GM10266 (cell line): ENCODE results near the gene CCDC69.
"Not testable (repeated sequence)": the region's sequence is repeated elsewhere in the genome, so short reads cannot be mapped to it uniquely, and the experiment has no call there.

ENCODE experiments used
- DNase-seq: peaks from one replicate; pipeline ENCODE4 v3.0.0; 2012; ENCODE audit errors: extremely low spot score
- CTCF ChIP-seq: IDR thresholded peaks from 2 replicates; pipeline ENCODE4 v1.5.1; 2012; ENCODE audit warnings: mild to moderate bottlenecking, low read depth; ENCODE audit not compliant: control insufficient read depth, insufficient read depth; ENCODE audit errors: missing control alignments

Gene CCDC69

GRCh38 chr5:151259931-151260330, 36.0 kb upstream of the CCDC69 start:
- no peak for TF ChIP-seq CTCF
- DNase-seq: no peak

GRCh38 chr5:151258816-151259215, 34.9 kb upstream of the CCDC69 start:
- no peak for TF ChIP-seq CTCF
- no peak for DNase-seq

GRCh38 chr5:151258201-151258611, 34.3 kb upstream of the CCDC69 start:
- DNase-seq: no peak
- TF ChIP-seq CTCF: no peak

- peak; percentile 45 for DNase-seq
- TF ChIP-seq CTCF: no peak
Observed at GRCh38 chr5:151257731-151258181, 33.9 kb upstream of the CCDC69 start.

- TF ChIP-seq CTCF: no peak
- peak; percentile 71 for DNase-seq
Observed at GRCh38 chr5:151255621-151256286, 31.9 kb upstream of the CCDC69 start.

- not testable (repeated sequence) for DNase-seq
Observed at GRCh38 chr5:151254990-151255389, 31.1 kb upstream of the CCDC69 start.

GRCh38 chr5:151254556-151254955, 30.7 kb upstream of the CCDC69 start:
- no peak for TF ChIP-seq CTCF
- no peak for DNase-seq

- no peak for DNase-seq
- TF ChIP-seq CTCF: no peak
Observed at GRCh38 chr5:151253605-151253950, 29.7 kb upstream of the CCDC69 start.
